OCI-LY7 (cell line): ENCODE data around the gene PTP4A2. TPM values are rescaled to one million over a fixed set of nuclear protein-coding genes. Genes with fewer than 3 reads are reported as not detected.

ENCODE experiments used
- BruUV-seq: library from RNA; stranded (reverse); fragments of 400-500 nt; replicated peaks from 2 replicates; lab custom pipeline; 2021; lab: Mats Ljungman, UMichigan
- CTCF ChIA-PET: fragments of 300-600 bp; sonication (Branson Sonifier 250); formaldehyde crosslinking; loops from one replicate; lab custom pipeline; 2022; ENCODE audit warnings: antibody characterized with exemption; ENCODE audit not compliant: unreplicated experiment; lab: Charles Lee
- POLR2A ChIA-PET: fragments of 300-600 bp; sonication (Branson Sonifier 250); formaldehyde crosslinking; loops from one replicate; lab custom pipeline; 2022; ENCODE audit warnings: antibody characterized with exemption; lab: Charles Lee
- DNase-seq: peaks from one replicate; pipeline ENCODE4 v3.0.0-alpha.2; 2015; ENCODE audit warnings: low spot score
- H2AFZ ChIP-seq: fragments of 200-600 bp; sonication (generic), shearing (Covaris generic); 2 replicates; pipeline ENCODE4 v1.6.1; 2014; ENCODE audit warnings: mild to moderate bottlenecking, antibody characterized with exemption, low read length, moderate library complexity
- H3K27ac ChIP-seq: fragments of 200-600 bp; sonication (generic); 2 replicates; pipeline ENCODE4 v1.5.1; 2014; ENCODE audit warnings: mixed run types, low read depth, mild to moderate bottlenecking, moderate library complexity, low read length, inconsistent platforms; ENCODE audit not compliant: poor library complexity, severe bottlenecking
- H3K36me3 ChIP-seq: fragments of 200-600 bp; sonication (generic); 2 replicates; pipeline ENCODE4 v1.6.1; 2014; ENCODE audit warnings: mild to moderate bottlenecking, antibody characterized with exemption, low read length, moderate library complexity, mixed read lengths; ENCODE audit not compliant: insufficient read depth
- H3K4me1 ChIP-seq: fragments of 200-600 bp; sonication (generic); 2 replicates; pipeline ENCODE4 v1.5.1; 2014; ENCODE audit warnings: mild to moderate bottlenecking, low read length; ENCODE audit not compliant: insufficient read depth, poor library complexity, severe bottlenecking
- H3K4me2 ChIP-seq: fragments of 200-600 bp; sonication (generic); 2 replicates; pipeline ENCODE4 v1.6.1; 2014; ENCODE audit warnings: mild to moderate bottlenecking, low read length
- H3K4me3 ChIP-seq: fragments of 200-600 bp; sonication (generic); 2 replicates; pipeline ENCODE4 v1.5.1; 2014; ENCODE audit warnings: mild to moderate bottlenecking, low read depth, low read length; ENCODE audit not compliant: poor library complexity, severe bottlenecking
- H3K79me2 ChIP-seq: fragments of 200-600 bp; sonication (generic); 2 replicates; pipeline ENCODE4 v1.6.1; 2016; ENCODE audit warnings: low read depth, mild to moderate bottlenecking, low read length, moderate library complexity, mixed read lengths; ENCODE audit not compliant: insufficient read depth
- H3K9me2 ChIP-seq: fragments of 200-600 bp; sonication (generic); 2 replicates; pipeline ENCODE4 v1.6.1; 2016; ENCODE audit warnings: mild to moderate bottlenecking, low read length, mixed read lengths; ENCODE audit not compliant: insufficient read depth
- H3K9me3 ChIP-seq: fragments of 200-600 bp; sonication (generic); 2 replicates; pipeline ENCODE4 v1.6.1; 2014; ENCODE audit warnings: mild to moderate bottlenecking, mixed run types, low read length, mixed read lengths
- H4K20me1 ChIP-seq: fragments of 200-600 bp; sonication (generic); 2 replicates; pipeline ENCODE4 v1.6.1; 2014; ENCODE audit warnings: mild to moderate bottlenecking, antibody characterized with exemption, low read length, moderate library complexity, mixed read lengths; ENCODE audit not compliant: insufficient read depth
- EZH2phosphoT487 ChIP-seq: fragments of 200-600 bp; sonication (generic); IDR thresholded peaks from 2 replicates; pipeline ENCODE4 v1.6.1; 2018; ENCODE audit warnings: low read depth, borderline replicate concordance, mild to moderate bottlenecking, mixed run types, antibody characterized with exemption, low read length, moderate library complexity, mixed read lengths
- intact Hi-C: fragments of 100-400 bp; cut with micrococcal nuclease; formaldehyde crosslinking; loops from one replicate; pipeline ENCODE4 v1.10.0; 2022; ENCODE audit not compliant: unreplicated experiment
- total RNA-seq, 2 experiments: library from RNA; depleted of rRNA in 1 of 2; stranded (reverse); fragments of >200 nt in 1 of 2; shearing (Covaris generic) in 1 of 2; gene quantifications; 2 replicates each; pipeline ENCODE4 v1.2.3, GENCODE V29; 2014 to 2022
- TF ChIP-seq, protein P1 (sequence below): fragments of 200-600 bp; sonication (generic); conservative IDR thresholded peaks from 2 replicates; pipeline ENCODE4 v1.5.1; 2014; ENCODE audit warnings: mild to moderate bottlenecking, antibody characterized with exemption, low read length, moderate library complexity, mixed read lengths

The PTP4A2 gene
- total RNA-seq, 2 experiments from 2014 or later, result 196 to 208 TPM

DNA sequence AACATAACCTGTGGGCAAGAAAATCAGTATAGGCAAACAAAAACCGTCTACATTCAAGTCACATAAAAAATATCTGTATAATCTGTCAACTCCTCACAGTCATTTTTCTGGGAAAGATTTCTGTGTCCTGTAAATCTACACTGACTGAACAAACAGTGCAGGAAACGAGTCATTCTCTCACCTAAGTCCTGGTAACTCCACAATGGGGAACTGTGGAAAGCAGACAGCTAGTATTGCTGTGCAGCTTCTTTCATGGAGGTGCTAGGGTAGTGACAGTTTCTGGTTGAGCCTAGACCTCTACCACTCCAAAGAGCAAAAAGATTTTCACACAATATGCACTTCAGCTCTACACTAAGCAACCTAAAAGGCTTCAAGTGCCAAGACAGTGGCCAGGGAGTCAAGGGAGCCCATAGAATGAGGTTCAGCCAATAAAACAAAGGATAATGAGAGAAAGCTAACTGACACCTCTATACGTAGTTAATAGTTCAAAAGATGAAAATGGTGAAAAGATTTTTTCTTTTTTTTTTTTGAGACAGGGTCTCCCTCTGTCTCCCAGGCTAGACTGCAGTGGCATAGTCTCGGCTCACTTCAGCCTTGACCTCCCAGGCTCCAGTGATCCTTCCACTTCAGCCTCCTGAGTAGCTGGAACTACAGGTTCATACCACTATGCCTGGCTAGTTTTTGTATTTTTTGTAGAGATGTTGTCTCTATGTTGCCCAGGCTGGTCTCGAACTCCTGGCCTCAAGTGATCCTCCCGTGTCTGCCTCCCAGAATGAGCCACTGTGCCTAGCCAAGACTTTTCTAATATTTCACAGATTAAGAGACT, 5.5 kb downstream of the PTP4A2 start:
- peaks cover 72% of the 10 kb centered on the region for H3K36me3 ChIP-seq
- peak overlapping the region; percentile 90 for H3K4me2 ChIP-seq
- peaks cover 100% of the 10 kb centered on the region for H3K79me2 ChIP-seq
- H3K9me2 ChIP-seq, result no peaks in the 10 kb centered on the region
- H3K9me3 ChIP-seq, result no peaks in the 10 kb centered on the region
- no peak for TF ChIP-seq EZH2phosphoT487
- TF ChIP-seq, protein P1, sequence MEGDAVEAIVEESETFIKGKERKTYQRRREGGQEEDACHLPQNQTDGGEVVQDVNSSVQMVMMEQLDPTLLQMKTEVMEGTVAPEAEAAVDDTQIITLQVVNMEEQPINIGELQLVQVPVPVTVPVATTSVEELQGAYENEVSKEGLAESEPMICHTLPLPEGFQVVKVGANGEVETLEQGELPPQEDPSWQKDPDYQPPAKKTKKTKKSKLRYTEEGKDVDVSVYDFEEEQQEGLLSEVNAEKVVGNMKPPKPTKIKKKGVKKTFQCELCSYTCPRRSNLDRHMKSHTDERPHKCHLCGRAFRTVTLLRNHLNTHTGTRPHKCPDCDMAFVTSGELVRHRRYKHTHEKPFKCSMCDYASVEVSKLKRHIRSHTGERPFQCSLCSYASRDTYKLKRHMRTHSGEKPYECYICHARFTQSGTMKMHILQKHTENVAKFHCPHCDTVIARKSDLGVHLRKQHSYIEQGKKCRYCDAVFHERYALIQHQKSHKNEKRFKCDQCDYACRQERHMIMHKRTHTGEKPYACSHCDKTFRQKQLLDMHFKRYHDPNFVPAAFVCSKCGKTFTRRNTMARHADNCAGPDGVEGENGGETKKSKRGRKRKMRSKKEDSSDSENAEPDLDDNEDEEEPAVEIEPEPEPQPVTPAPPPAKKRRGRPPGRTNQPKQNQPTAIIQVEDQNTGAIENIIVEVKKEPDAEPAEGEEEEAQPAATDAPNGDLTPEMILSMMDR, result 0 out of 2 replicates have a peak, but pooled peaks have one; percentile 2
- intact Hi-C loops, result no loop called here
- ChIA-PET CTCF (no interaction called here), POLR2A (interaction anchor here (0.6 to 3.7 kb wide), 4 partner anchors 11 to 111 kb away, joined by 3 to 20 read pairs (median 3); no protein-coding TSS in a partner anchor)
- H3K4me3 ChIP-seq, result peak overlapping the region; percentile 91
- peaks cover 90% of the 10 kb centered on the region for H3K4me1 ChIP-seq
- no peak overlapping the region for H2AFZ ChIP-seq
- H3K27ac ChIP-seq, result peak overlapping the region; percentile 75
- no TSS peak for BruUV-seq
- peaks cover 61% of the 10 kb centered on the region for H4K20me1 ChIP-seq
- DNase-seq, result peak; percentile 56

DNA sequence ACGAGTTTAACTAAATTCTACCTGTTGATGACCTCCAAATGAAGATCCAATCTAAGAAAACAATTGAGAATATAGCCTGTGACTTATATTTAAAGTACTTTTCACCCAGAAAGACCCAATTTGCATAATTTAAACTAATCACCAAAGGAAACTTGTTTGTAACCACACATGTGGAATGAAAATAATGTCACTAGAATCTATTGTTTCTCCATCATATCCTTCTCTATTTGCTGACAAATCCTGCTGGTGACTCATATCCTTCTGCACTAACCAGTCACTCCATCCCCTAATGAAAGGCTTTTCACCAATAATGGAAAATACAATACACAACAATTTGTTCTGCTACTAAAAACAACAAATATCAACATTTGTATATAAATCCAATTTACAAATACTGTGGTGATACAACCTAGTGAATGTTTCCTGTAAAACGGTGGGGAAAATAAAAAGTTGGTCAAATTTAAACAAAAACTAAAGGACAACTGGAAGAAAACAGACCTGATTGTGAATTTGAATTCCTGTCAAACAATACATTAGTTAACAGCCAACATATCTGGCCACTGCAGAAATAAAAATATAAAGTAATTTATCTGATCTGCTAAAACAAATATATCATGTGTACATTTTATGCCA, 6.5 kb downstream of the PTP4A2 start:
- H3K79me2 ChIP-seq, result peaks cover 100% of the 10 kb centered on the region
- no peaks in the 10 kb centered on the region for H3K9me3 ChIP-seq
- H3K9me2 ChIP-seq, result no peaks in the 10 kb centered on the region
- intact Hi-C loops, result no loop called here
- peaks cover 63% of the 10 kb centered on the region for H4K20me1 ChIP-seq
- H3K27ac ChIP-seq, result peak overlapping the region; percentile 75
- CTCF ChIA-PET, result no interaction called here
- DNase-seq, result no peak
- POLR2A ChIA-PET, result no interaction called here
- no peak overlapping the region for H2AFZ ChIP-seq
- TF ChIP-seq EZH2phosphoT487, result no peak
- TF ChIP-seq, protein P1, result no peak
- peak overlapping the region; percentile 90 for H3K4me2 ChIP-seq
- H3K36me3 ChIP-seq, result peaks cover 78% of the 10 kb centered on the region
- BruUV-seq, result no TSS peak
- H3K4me1 ChIP-seq, result peaks cover 99% of the 10 kb centered on the region
- H3K4me3 ChIP-seq, result peak overlapping the region; percentile 91
